Spleen (tissue), 7 donors: ENCODE data around the gene ELF5.

Experiments
- CTCF ChIP-seq, 11 experiments: fragments of 200-600 bp in 7 of 11; fragments of 450-650 bp in 4 of 11; sonication (generic) in 4 of 11; IDR thresholded peaks in 8 of 11; conservative IDR thresholded peaks in 3 of 11; 1 replicate in 7 of 11; 2 replicates in 4 of 11; pipeline versions ENCODE4 v1.4.0 to v1.8.0; 2016 to 2021; ENCODE audit warnings: antibody characterized with exemption in 11 of 11, inconsistent platforms in 4 of 11, mild to moderate bottlenecking in 1 of 11
- POLR2A ChIP-seq, 3 donors: fragments of 450-650 bp; IDR thresholded peaks; one replicate each; pipeline ENCODE4 v1.5.1; 2017; ENCODE audit warnings: antibody characterized with exemption in 3 of 3, mild to moderate bottlenecking in 1 of 3
- donor health status: DM: no; HTN: no; CAD: no; lungs with moderate emphysema.
- donor health status: DM: no; HTN: no; CAD: no.
- donor health status: DM: no; HTN: no; CAD: no.

- TF ChIP-seq CTCF (IDR thresholded peaks at IDR 0.05 in 8 of 11, conservative IDR thresholded peaks at IDR 0.05 in 3 of 11) (no peak), POLR2A (IDR thresholded peaks at IDR 0.05) (no peak)
Observed at GRCh38 chr11:34480314-34480713, 33.3 kb downstream of the ELF5 start.
